HCT116 (cell line): ENCODE measurements around the gene UBE2O. TPM values are rescaled to one million over a fixed set of nuclear protein-coding genes. Genes with fewer than 3 reads are reported as not detected.

Experiments
- ATAC-seq: fragments of 200-7000 bp; cut with Tn5 transposase; 2 replicates; pipeline ENCODE4 v1.9.1; 2020; ENCODE audit warnings: mild to moderate bottlenecking, moderate library complexity
- BruUV-seq: library from RNA; stranded (reverse); fragments of 400-500 nt; replicated peaks from 2 replicates; lab custom pipeline; 2021; lab: Mats Ljungman, UMichigan
- CTCF ChIA-PET: fragments of 300-600 bp; sonication (Branson Sonifier 250); formaldehyde crosslinking; loops from one replicate; lab custom pipeline; 2021; ENCODE audit warnings: antibody characterized with exemption; lab: Charles Lee
- POLR2A ChIA-PET: fragments of 300-600, 350-600 bp; sonication (Branson Sonifier 250); formaldehyde crosslinking; loops from one replicate; lab custom pipeline; 2021; ENCODE audit warnings: antibody characterized with exemption; lab: Charles Lee
- RAD21 ChIA-PET, 2 experiments: fragments of 300-600 bp; sonication (Branson Sonifier 250); formaldehyde crosslinking; loops; one replicate each; lab custom pipeline; 2023; ENCODE audit warnings: low total read pairs in 2 of 2; ENCODE audit not compliant: uncharacterized antibody in 2 of 2, unreplicated experiment in 2 of 2, low non-redundant PET in 1 of 2; lab: Charles Lee
- DNase-seq: peaks from one replicate; pipeline ENCODE4 v3.0.0-alpha.2; 2010; ENCODE audit warnings: low read depth, low spot score
- H2AFZ ChIP-seq: fragments of 200-600 bp; shearing (Covaris generic), sonication (generic); 2 replicates; pipeline ENCODE4 v1.6.1; 2017; ENCODE audit warnings: low read depth, mixed run types, mixed read lengths, antibody characterized with exemption, low read length; ENCODE audit not compliant: poor library complexity, severe bottlenecking
- H3K27ac ChIP-seq: 2 replicates; pipeline ENCODE4 v1.5.1; 2012; ENCODE audit warnings: low read depth, low read length
- H3K27me3 ChIP-seq: fragments of 200-600 bp; sonication (generic); 2 replicates; pipeline ENCODE4 v1.6.1; 2016; ENCODE audit warnings: mixed run types, low read length, mixed read lengths; ENCODE audit not compliant: insufficient read depth
- H3K36me3 ChIP-seq, 2 experiments: fragments of 200-500 bp in 1 of 2; fragments of 200-600 bp in 1 of 2; sonication (Bioruptor generic) in 1 of 2; sonication (generic) in 1 of 2; 2 replicates each; pipeline versions ENCODE4 v1.5.1 to v1.6.1; 2014 to 2016; ENCODE audit warnings: low read length in 2 of 2, inconsistent platforms in 1 of 2, mixed read lengths in 1 of 2, mixed run types in 1 of 2; ENCODE audit not compliant: insufficient read depth in 2 of 2, control insufficient read depth in 1 of 2
- H3K4me1 ChIP-seq, 2 experiments: fragments of 200-600 bp in 1 of 2; sonication (generic) in 1 of 2; 2 replicates each; pipeline versions ENCODE4 v1.5.1 to v1.6.1; 2012 to 2017; ENCODE audit warnings: low read length in 2 of 2, inconsistent platforms in 1 of 2, mild to moderate bottlenecking in 1 of 2, mixed read lengths in 1 of 2, mixed run types in 1 of 2, moderate library complexity in 1 of 2; ENCODE audit not compliant: insufficient read depth in 2 of 2, control insufficient read depth in 1 of 2
- H3K4me2 ChIP-seq: fragments of 200-600 bp; sonication (generic); 2 replicates; pipeline ENCODE4 v1.6.1; 2017; ENCODE audit warnings: mixed run types, low read length, mixed read lengths
- H3K4me3 ChIP-seq, 2 experiments: fragments of 200-600 bp in 1 of 2; sonication (generic) in 1 of 2; replicated peaks in 1 of 2; 2 replicates each; pipeline ENCODE4 v1.5.1; 2011 to 2016; ENCODE audit warnings: low read length in 2 of 2, control low read depth in 1 of 2, low read depth in 1 of 2, mild to moderate bottlenecking in 1 of 2, mixed read lengths in 1 of 2, mixed run types in 1 of 2
- H3K79me2 ChIP-seq: fragments of 200-600 bp; sonication (generic); 2 replicates; pipeline ENCODE4 v1.6.1; 2017; ENCODE audit warnings: mild to moderate bottlenecking, mixed run types, low read length, moderate library complexity, mixed read lengths; ENCODE audit not compliant: insufficient read depth
- H3K9ac ChIP-seq: fragments of 200-600 bp; sonication (generic); 2 replicates; pipeline ENCODE4 v1.6.1; 2016; ENCODE audit warnings: low read length, mixed read lengths
- H3K9me2 ChIP-seq: fragments of 200-600 bp; sonication (generic), shearing (Covaris generic); 2 replicates; pipeline ENCODE4 v1.6.1; 2017; ENCODE audit warnings: mixed run types, mild to moderate bottlenecking, moderate library complexity; ENCODE audit not compliant: insufficient read depth
- H3K9me3 ChIP-seq, 2 experiments: fragments of 200-500 bp in 1 of 2; fragments of 200-600 bp in 1 of 2; sonication (Bioruptor generic) in 1 of 2; sonication (generic) in 1 of 2; 2 replicates each; pipeline ENCODE4 v1.6.1; 2014 to 2017; ENCODE audit warnings: low read length in 2 of 2, mixed read lengths in 2 of 2, inconsistent platforms in 1 of 2, low read depth in 1 of 2, mild to moderate bottlenecking in 1 of 2, mixed run types in 1 of 2, moderate library complexity in 1 of 2; ENCODE audit not compliant: control insufficient read depth in 1 of 2, insufficient read depth in 1 of 2
- H4K20me1 ChIP-seq: fragments of 200-600 bp; sonication (generic), shearing (Covaris generic); 2 replicates; pipeline ENCODE4 v1.6.1; 2017; ENCODE audit warnings: mixed run types, mild to moderate bottlenecking, moderate library complexity; ENCODE audit not compliant: insufficient read depth
- CBX3 ChIP-seq: IDR thresholded peaks from 2 replicates; pipeline ENCODE4 v1.6.1; 2012; ENCODE audit warnings: low read depth
- CEBPB ChIP-seq: IDR thresholded peaks from 2 replicates; pipeline ENCODE4 v1.6.1; 2012; ENCODE audit warnings: low read depth
- EGR1 ChIP-seq: IDR thresholded peaks from 2 replicates; pipeline ENCODE4 v1.6.1; 2012; ENCODE audit warnings: low read depth
- ELF1 ChIP-seq: IDR thresholded peaks from 2 replicates; pipeline ENCODE4 v1.6.1; 2012; ENCODE audit warnings: low read depth, borderline replicate concordance
- EZH2 ChIP-seq: fragments of 200-600 bp; sonication (generic); IDR thresholded peaks from 2 replicates; pipeline ENCODE4 v1.6.1; 2017; ENCODE audit warnings: antibody characterized with exemption, mixed run types
- EZH2phosphoT487 ChIP-seq: fragments of 200-600 bp; IDR thresholded peaks from 2 replicates; pipeline ENCODE4 v1.6.1; 2018; ENCODE audit warnings: antibody characterized with exemption, borderline replicate concordance
- FOSL1 ChIP-seq: IDR thresholded peaks from 2 replicates; pipeline ENCODE4 v1.6.1; 2012; ENCODE audit warnings: low read depth
- JUND ChIP-seq: IDR thresholded peaks from 2 replicates; pipeline ENCODE4 v1.6.1; 2012
- POLR2A ChIP-seq: IDR thresholded peaks from 2 replicates; pipeline ENCODE4 v1.7.0; 2011; ENCODE audit warnings: borderline replicate concordance; ENCODE audit not compliant: insufficient read depth, insufficient read length; ENCODE audit errors: extremely low read depth
- SIN3A ChIP-seq: IDR thresholded peaks from 2 replicates; pipeline ENCODE4 v1.6.1; 2012; ENCODE audit warnings: low read depth
- SP1 ChIP-seq: IDR thresholded peaks from 2 replicates; pipeline ENCODE4 v1.6.1; 2012; ENCODE audit warnings: low read depth
- SRF ChIP-seq: IDR thresholded peaks from 2 replicates; pipeline ENCODE4 v1.6.1; 2012; ENCODE audit warnings: low read depth
- TCF7L2 ChIP-seq: IDR thresholded peaks from 2 replicates; pipeline ENCODE4 v1.7.0; 2011; ENCODE audit warnings: borderline replicate concordance, inconsistent platforms; ENCODE audit not compliant: insufficient read depth, insufficient read length; ENCODE audit errors: extremely low read depth
- YY1 ChIP-seq: IDR thresholded peaks from 2 replicates; pipeline ENCODE4 v1.6.1; 2011; ENCODE audit warnings: low read length, low read depth, moderate library complexity, mild to moderate bottlenecking; ENCODE audit not compliant: insufficient replicate concordance; ENCODE audit errors: extremely low read depth
- ZFX ChIP-seq: fragments of 450-650 bp; IDR thresholded peaks from 2 replicates; pipeline ENCODE4 v1.6.1; 2017
- ZNF274 ChIP-seq: fragments of 200-500 bp; sonication (Bioruptor generic); IDR thresholded peaks from 2 replicates; pipeline ENCODE4 v1.6.1; 2014; ENCODE audit warnings: mild to moderate bottlenecking, low read depth, low read length, inconsistent platforms
- intact Hi-C: fragments of 100-400 bp; cut with micrococcal nuclease; formaldehyde crosslinking; loops from 2 replicates; pipeline ENCODE4 v1.10.0; 2022
- total RNA-seq: library from RNA; stranded (reverse); gene quantifications from one replicate; pipeline ENCODE4 v1.2.1, GENCODE V29; 2021; ENCODE audit not compliant: unreplicated experiment
- TF ChIP-seq, protein P1 (sequence below): IDR thresholded peaks from 2 replicates; pipeline ENCODE4 v1.6.1; 2012
- TF ChIP-seq, protein P2 (sequence below): IDR thresholded peaks from 2 replicates; pipeline ENCODE4 v1.6.1; 2012
- TF ChIP-seq, protein P3 (sequence below), 3 experiments: fragments of 200-600 bp in 1 of 3; sonication (generic) in 1 of 3; IDR thresholded peaks in 2 of 3; conservative IDR thresholded peaks in 1 of 3; 2 replicates each; pipeline ENCODE4 v1.5.1; 2012 to 2017; ENCODE audit warnings: low read depth in 2 of 3, low read length in 2 of 3, antibody characterized with exemption in 1 of 3, borderline replicate concordance in 1 of 3, control low read depth in 1 of 3, mild to moderate bottlenecking in 1 of 3, mixed read lengths in 1 of 3, mixed run types in 1 of 3, moderate library complexity in 1 of 3; ENCODE audit not compliant: insufficient read depth in 1 of 3

The UBE2O gene
- total RNA-seq, 1 experiment from 2014 or later, result 59.1 TPM

DNA sequence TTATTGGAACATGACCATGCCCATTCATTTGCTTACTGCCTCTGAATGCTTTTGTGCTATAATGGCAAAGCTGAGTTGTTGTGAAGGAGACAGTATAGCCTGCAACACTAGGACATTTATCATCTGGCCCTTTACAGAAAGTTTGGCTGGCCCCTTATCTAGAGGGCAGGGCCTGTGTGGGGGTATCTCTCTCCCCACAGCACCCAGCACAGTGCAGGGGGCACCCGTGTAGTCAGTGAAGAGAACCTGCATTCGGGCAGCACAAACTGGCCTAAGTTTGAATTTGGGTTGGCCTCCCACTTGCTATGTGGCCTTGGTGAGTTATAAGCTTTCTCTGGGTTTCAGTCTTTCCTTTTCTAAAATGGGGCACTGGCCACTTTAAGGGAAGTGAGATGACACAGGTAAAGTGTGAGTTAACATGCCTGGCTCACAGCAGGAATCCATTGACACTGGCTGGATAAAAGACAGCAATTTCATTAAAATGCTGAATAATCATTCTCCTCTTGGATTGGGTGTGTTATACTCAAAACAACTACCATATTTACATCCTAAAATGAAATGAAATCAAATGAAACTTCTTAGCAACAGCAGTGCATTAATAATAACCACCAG lies 12.1 kb downstream of the UBE2O start:
- Histone ChIP-seq H3K27ac (no peak overlapping the region), H3K4me2 (no peak overlapping the region), H3K4me1 (peaks cover 10 to 40% of the 10 kb centered on the region in 2 experiments), H2AFZ (no peak overlapping the region), H3K27me3 (no peaks in the 10 kb centered on the region), H3K4me3 (no peak overlapping the region), H3K9me3 (no peaks in the 10 kb centered on the region), H4K20me1 (peaks cover 5% of the 10 kb centered on the region; the same call in 1 of the 2 replicates), H3K9ac (no peak overlapping the region), H3K79me2 (peaks cover 97% of the 10 kb centered on the region), H3K36me3 (no peaks in the 10 kb centered on the region), H3K9me2 (no peaks in the 10 kb centered on the region)
- DNase-seq (no peak), ATAC-seq (no peak)
- ChIA-PET CTCF (no interaction called here), RAD21 (no interaction called here), POLR2A (no interaction called here)
- TF ChIP-seq FOSL1, result no peak
- TF ChIP-seq ELF1, result no peak
- no peak for TF ChIP-seq ZFX
- no peak for TF ChIP-seq SIN3A
- no peak for TF ChIP-seq EZH2phosphoT487
- TF ChIP-seq YY1, result no peak
- TF ChIP-seq, protein P1, sequence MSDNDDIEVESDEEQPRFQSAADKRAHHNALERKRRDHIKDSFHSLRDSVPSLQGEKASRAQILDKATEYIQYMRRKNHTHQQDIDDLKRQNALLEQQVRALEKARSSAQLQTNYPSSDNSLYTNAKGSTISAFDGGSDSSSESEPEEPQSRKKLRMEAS, result no peak
- no peak for TF ChIP-seq CBX3
- no peak for TF ChIP-seq SP1
- no peak for TF ChIP-seq ZNF274
- no peak for TF ChIP-seq EGR1
- no peak for TF ChIP-seq POLR2A
- no peak for TF ChIP-seq JUND
- TF ChIP-seq CEBPB, result no peak
- no peak for TF ChIP-seq SRF
- TF ChIP-seq, protein P2, sequence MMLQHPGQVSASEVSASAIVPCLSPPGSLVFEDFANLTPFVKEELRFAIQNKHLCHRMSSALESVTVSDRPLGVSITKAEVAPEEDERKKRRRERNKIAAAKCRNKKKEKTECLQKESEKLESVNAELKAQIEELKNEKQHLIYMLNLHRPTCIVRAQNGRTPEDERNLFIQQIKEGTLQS, result no peak
- TF ChIP-seq EZH2, result no peak
- TF ChIP-seq, protein P3, sequence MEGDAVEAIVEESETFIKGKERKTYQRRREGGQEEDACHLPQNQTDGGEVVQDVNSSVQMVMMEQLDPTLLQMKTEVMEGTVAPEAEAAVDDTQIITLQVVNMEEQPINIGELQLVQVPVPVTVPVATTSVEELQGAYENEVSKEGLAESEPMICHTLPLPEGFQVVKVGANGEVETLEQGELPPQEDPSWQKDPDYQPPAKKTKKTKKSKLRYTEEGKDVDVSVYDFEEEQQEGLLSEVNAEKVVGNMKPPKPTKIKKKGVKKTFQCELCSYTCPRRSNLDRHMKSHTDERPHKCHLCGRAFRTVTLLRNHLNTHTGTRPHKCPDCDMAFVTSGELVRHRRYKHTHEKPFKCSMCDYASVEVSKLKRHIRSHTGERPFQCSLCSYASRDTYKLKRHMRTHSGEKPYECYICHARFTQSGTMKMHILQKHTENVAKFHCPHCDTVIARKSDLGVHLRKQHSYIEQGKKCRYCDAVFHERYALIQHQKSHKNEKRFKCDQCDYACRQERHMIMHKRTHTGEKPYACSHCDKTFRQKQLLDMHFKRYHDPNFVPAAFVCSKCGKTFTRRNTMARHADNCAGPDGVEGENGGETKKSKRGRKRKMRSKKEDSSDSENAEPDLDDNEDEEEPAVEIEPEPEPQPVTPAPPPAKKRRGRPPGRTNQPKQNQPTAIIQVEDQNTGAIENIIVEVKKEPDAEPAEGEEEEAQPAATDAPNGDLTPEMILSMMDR (IDR thresholded peaks at IDR 0.05 in 2 of 3, conservative IDR thresholded peaks at IDR 0.05 in 1 of 3; ENCODE audit: borderline replicate concordance in 1 of 3, insufficient read depth in 1 of 3, low read depth in 2 of 3, low read length in 2 of 3), result no peak
- no peak for TF ChIP-seq TCF7L2
- no TSS peak for BruUV-seq
- intact Hi-C loops, result no loop called here
